ENCODE data around the gene ARMC3.

ARMC3 gene

GRCh38 chr10:23078114-23078513, 150.3 kb downstream of the ARMC3 start:
- DNase-seq (ENCODE audit: low read depth) = no peak

GRCh38 chr10:23079700-23080099, 151.8 kb downstream of the ARMC3 start:
- no peak for DNase-seq (ENCODE audit: low read depth)

GRCh38 chr10:23080262-23080661, 152.4 kb downstream of the ARMC3 start:
- no peak for DNase-seq (ENCODE audit: low read depth)

- DNase-seq (ENCODE audit: low read depth) = no peak
These were observed 153.4 kb downstream of the ARMC3 start for GRCh38 chr10:23081221-23081750.

GRCh38 chr10:23081891-23082290, 154.0 kb downstream of the ARMC3 start:
- DNase-seq (ENCODE audit: low read depth) = no peak

Data from GM04503 (cell line).